ENCODE results near the gene NUP188. TPM values are rescaled to one million over a fixed set of nuclear protein-coding genes. Genes with fewer than 3 reads are reported as not detected.

The NUP188 gene
- total RNA-seq, 4 donors from 2014 or later: 18.0 to 79.3 (median 38.4) TPM

- Histone ChIP-seq H3K36me3 (peaks cover 0 to 16% (median 4%) of the 10 kb centered on the region in 4 donors), H3K27me3 (no peaks in the 10 kb centered on the region), H3K4me3 (no peak overlapping the region), H3K9me3 (no peaks in the 10 kb centered on the region), H3K4me1 (peaks cover 21 to 41% (median 22%) of the 10 kb centered on the region in 4 donors), H3K27ac (peak overlapping the region; percentile 30 to 53 (median 46))
- peak; percentile 47 for DNase-seq
- WGBS, 2 donors (ENCODE audit: low coverage in 1 of 2): 43 to 53% methylated on average over 3 to 8 of the region's 8 CpGs
- no peak for TF ChIP-seq EP300 (IDR thresholded peaks at IDR 0.05; ENCODE audit: low read depth)
- peak in 1 of 3 donors; percentile 9 for TF ChIP-seq POLR2AphosphoS5 (IDR thresholded peaks at IDR 0.05)
- no peak for TF ChIP-seq POLR2A (IDR thresholded peaks at IDR 0.05)
- no peak for TF ChIP-seq CTCF (IDR thresholded peaks at IDR 0.05)
- intact Hi-C loops (cut with DNase I; ENCODE audit: low total_unique reads) (no loop called here), in situ Hi-C loops (cut with MboI; ENCODE audit: low pct_ligation_motif_present in 1 of 4, low pct_unique_long_range_greater_than_20kb in 1 of 4, low sequenced_read_pairs in 3 of 4) (no loop called here)
These were observed 47.8 kb upstream of the NUP188 start for GRCh38 chr9:128899566-128900322.

- Histone ChIP-seq H3K27me3 (no peaks in the 10 kb centered on the region), H3K4me1 (peaks cover 21 to 41% (median 22%) of the 10 kb centered on the region in 4 donors), H3K36me3 (peaks cover 0 to 9% (median 4%) of the 10 kb centered on the region in 4 donors), H3K9me3 (no peaks in the 10 kb centered on the region), H3K27ac (peak overlapping the region; percentile 65 to 83 (median 73)), H3K4me3 (no peak overlapping the region)
- no peak for DNase-seq
- in situ Hi-C loops (cut with MboI; ENCODE audit: low pct_ligation_motif_present in 1 of 4, low pct_unique_long_range_greater_than_20kb in 1 of 4, low sequenced_read_pairs in 3 of 4): no loop called here
- WGBS, 2 donors (ENCODE audit: low coverage in 1 of 2): 88% methylated on average over 7 of the region's 7 CpGs; no CpG with 5 or more reads in 1 of the 2 donors
- TF ChIP-seq CTCF (IDR thresholded peaks at IDR 0.05): no peak
- no peak for TF ChIP-seq POLR2A (IDR thresholded peaks at IDR 0.05)
- TF ChIP-seq EP300 (IDR thresholded peaks at IDR 0.05; ENCODE audit: low read depth): no peak
- no peak for TF ChIP-seq POLR2AphosphoS5 (IDR thresholded peaks at IDR 0.05)
- intact Hi-C loops (cut with DNase I; ENCODE audit: low total_unique reads): no loop called here
These were observed 46.1 kb upstream of the NUP188 start for GRCh38 chr9:128901379-128901778.

GRCh38 chr9:128901822-128902221, 45.7 kb upstream of the NUP188 start:
- in situ Hi-C loops (cut with MboI; ENCODE audit: low pct_ligation_motif_present in 1 of 4, low pct_unique_long_range_greater_than_20kb in 1 of 4, low sequenced_read_pairs in 3 of 4): no loop called here

More at GRCh38 chr9:128901822-128902221, 45.7 kb upstream of the NUP188 start:
- Histone ChIP-seq H3K4me3 (no peak overlapping the region), H3K9me3 (no peaks in the 10 kb centered on the region), H3K36me3 (peaks cover 0 to 6% (median 3%) of the 10 kb centered on the region in 4 donors), H3K4me1 (peaks cover 21 to 41% (median 22%) of the 10 kb centered on the region in 4 donors), H3K27ac (peak overlapping the region; percentile 65 to 83 (median 73)), H3K27me3 (no peaks in the 10 kb centered on the region)
- 76% methylated on average over 5 of the region's 5 CpGs; no CpG with 5 or more reads in 1 of the 2 donors for WGBS, 2 donors (ENCODE audit: low coverage in 1 of 2)
- DNase-seq: no peak
- intact Hi-C loops (cut with DNase I; ENCODE audit: low total_unique reads): no loop called here
- no peak for TF ChIP-seq EP300 (IDR thresholded peaks at IDR 0.05; ENCODE audit: low read depth)
- TF ChIP-seq POLR2A (IDR thresholded peaks at IDR 0.05): no peak
- no peak for TF ChIP-seq CTCF (IDR thresholded peaks at IDR 0.05)
- TF ChIP-seq POLR2AphosphoS5 (IDR thresholded peaks at IDR 0.05): no peak

Data from transverse colon (tissue), 4 donors.